GM21528 (cell line): ENCODE results near the gene DPF3.
"Not testable (repeated sequence)": the region's sequence is repeated elsewhere in the genome, so short reads cannot be mapped to it uniquely, and the experiment has no call there.

Experiments
- ATAC-seq: cut with Tn5 transposase; IDR thresholded peaks from one replicate; pipeline ENCODE4 v1.9.1; 2021; ENCODE audit warnings: mild to moderate bottlenecking, moderate library complexity; ENCODE audit not compliant: unreplicated experiment, low FRiP score

Gene DPF3

GRCh38 chr14:72777636-72778035, 116.3 kb downstream of the DPF3 start:
- no peak for ATAC-seq

GRCh38 chr14:72776701-72777261, 117.1 kb downstream of the DPF3 start:
- no peak for ATAC-seq

- ATAC-seq = no peak
These were observed 117.9 kb downstream of the DPF3 start for GRCh38 chr14:72775923-72776554.

GRCh38 chr14:72774894-72775620, 118.8 kb downstream of the DPF3 start:
- no peak for ATAC-seq

GRCh38 chr14:72774141-72774540, 119.8 kb downstream of the DPF3 start:
- no peak for ATAC-seq

GRCh38 chr14:72771561-72771960, 122.3 kb downstream of the DPF3 start:
- ATAC-seq = no peak

GRCh38 chr14:72766296-72766695, 127.6 kb downstream of the DPF3 start:
- ATAC-seq = no peak

- no peak for ATAC-seq
These were observed 130.0 kb downstream of the DPF3 start for GRCh38 chr14:72763892-72764291.

GRCh38 chr14:72759670-72760069, 134.2 kb downstream of the DPF3 start:
- no peak for ATAC-seq

GRCh38 chr14:72758993-72759392, 134.9 kb downstream of the DPF3 start:
- ATAC-seq = no peak

GRCh38 chr14:72758420-72758819, 135.5 kb downstream of the DPF3 start:
- no peak for ATAC-seq

- ATAC-seq = no peak
These were observed 136.9 kb downstream of the DPF3 start for GRCh38 chr14:72756967-72757366.

- ATAC-seq = no peak
These were observed 138.1 kb downstream of the DPF3 start for GRCh38 chr14:72755766-72756165.

GRCh38 chr14:72754949-72755348, 139.0 kb downstream of the DPF3 start:
- ATAC-seq = no peak

- no peak for ATAC-seq
These were observed 140.0 kb downstream of the DPF3 start for GRCh38 chr14:72753879-72754400.

GRCh38 chr14:72753044-72753710, 140.7 kb downstream of the DPF3 start:
- no peak for ATAC-seq

GRCh38 chr14:72752034-72752412, 141.9 kb downstream of the DPF3 start:
- ATAC-seq = no peak

GRCh38 chr14:72751276-72752033, 142.4 kb downstream of the DPF3 start:
- no peak for ATAC-seq

GRCh38 chr14:72748921-72749320, 145.0 kb downstream of the DPF3 start:
- ATAC-seq = not testable (repeated sequence)

GRCh38 chr14:72747652-72748051, 146.2 kb downstream of the DPF3 start:
- ATAC-seq = no peak
